Fibroblast of skin of left biceps (primary cell): Measurements from ENCODE around the gene CTU1.
"Not testable (repeated sequence)": the region's sequence is repeated elsewhere in the genome, so short reads cannot be mapped to it uniquely, and the experiment has no call there.

Experiments used
- DNase-seq, 2 experiments: peaks; one replicate each; pipeline ENCODE4 v3.0.0-alpha.2; 2013; ENCODE audit warnings: low read depth in 2 of 2

The CTU1 gene

DNA sequence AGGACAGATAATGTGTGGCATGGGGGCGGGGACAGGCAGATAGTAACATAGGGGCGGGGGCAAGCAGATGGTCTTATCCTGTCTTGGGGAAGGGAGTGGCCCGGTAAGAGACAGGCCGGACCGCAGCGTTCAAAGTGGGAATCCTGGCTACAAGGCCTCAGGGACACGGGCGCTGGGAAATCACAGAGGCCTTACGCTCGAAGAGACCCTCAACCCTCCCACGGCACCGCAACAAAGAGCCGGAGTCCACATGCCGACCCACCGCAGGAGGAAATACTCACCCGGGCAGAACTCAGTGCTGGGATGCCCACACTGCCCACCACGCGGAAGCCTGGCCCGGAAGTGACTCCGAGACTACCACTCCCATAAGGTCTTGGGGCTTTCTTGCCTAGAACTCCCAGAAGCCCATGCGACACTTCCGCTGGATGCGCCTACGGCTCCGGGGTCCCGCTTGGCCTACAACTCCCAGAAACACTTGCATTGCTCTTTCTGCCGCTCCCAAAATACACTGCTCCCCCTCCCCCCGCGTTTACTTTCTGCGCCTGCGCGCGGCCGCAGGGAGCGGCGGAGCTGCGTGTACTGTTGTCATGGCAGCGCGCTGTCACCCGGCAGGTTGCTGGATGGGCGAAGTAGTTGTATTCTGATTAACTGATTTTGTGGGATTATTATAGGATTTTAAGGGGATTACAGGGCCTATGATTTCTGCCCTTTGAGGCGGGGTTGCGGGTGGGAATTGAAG lies at the start of gene CTU1:
Gene CTU1 (minus strand): TSS at position 344 of the 739 bp plus-strand sequence. CDS start 3,840 bp downstream, outside the sequence.
- peak; percentile 97 for DNase-seq

DNA sequence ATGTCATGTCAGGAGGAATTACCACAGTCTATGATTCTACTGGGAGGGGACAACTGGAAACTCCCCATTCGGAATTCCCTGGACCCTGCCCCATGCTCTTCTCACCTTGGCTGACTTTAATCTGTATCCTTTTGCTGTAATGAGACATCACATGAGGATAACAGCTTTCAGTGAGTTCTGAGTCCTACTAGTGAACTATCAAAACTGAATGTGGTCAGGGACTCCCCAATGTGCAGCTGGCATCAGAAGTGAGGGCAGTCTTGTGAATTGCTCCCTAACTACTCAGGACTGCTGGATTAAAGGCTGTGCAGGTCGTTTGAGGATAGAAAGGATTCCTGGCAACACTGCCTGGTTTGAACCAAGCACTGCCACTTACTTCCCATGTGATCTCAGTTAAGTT lies 49.1 kb upstream of the CTU1 start:
- no peak for DNase-seq

- DNase-seq, result no peak
Measured at GRCh38 chr19:51156710-51157109, 48.5 kb upstream of the CTU1 start.

DNA sequence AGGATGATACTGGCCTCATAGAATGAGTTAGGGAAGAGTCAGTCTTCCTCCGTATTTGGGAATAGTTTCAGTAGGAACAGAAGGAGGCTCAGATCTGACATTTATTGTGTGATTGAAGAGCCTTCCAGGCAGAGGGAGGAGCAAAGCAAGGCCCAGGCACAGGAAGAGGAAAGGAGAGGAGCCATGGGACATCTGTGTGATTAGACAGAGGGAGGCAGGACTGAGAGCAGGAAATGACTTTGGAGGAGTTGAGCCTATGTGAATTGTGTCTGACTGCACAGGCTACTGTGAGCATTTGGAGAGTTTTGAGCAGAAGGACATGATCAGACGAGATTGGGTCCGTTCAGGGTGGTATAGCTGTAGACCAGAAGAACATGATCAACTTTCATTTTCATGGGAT lies 42.4 kb upstream of the CTU1 start:
- no peak for DNase-seq

DNA sequence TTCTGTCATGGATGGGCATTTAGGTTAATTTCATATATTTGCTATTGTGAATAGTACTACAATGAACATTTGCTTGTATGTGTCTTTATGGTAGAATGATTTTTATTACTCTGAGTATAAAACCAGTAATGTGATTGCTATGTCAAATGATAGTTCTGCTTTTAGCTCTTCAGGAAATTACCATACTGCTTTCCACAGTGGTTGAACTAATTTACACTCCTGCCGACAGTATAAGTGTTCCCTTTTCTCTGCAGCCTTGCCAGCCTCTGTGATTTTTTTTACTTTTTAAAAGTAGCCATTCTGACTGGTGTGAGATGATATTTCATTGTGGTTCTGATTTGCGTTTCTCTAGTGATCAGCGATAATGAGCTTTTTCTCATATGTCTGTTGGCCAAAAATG lies 40.4 kb upstream of the CTU1 start:
- DNase-seq, result no peak

DNA sequence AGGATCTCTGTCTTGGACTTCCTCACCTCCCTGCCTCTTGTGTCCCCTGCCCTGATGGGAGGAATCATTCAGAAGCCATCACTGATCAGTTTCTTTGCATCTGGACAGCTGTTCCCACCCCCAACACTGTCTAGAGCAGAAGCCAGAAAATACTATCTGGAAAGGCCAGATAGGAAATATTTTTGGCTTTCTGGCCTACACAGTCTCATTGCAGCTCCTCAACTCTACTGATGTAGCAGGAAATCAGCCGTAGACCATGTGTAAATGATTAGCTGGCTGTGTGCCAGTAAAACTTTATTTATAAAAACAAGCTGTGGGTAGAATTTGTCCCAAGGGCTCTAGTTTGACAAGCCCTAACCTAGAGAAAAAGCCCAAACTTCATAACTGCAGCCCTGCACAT lies 39.5 kb upstream of the CTU1 start:
- no peak for DNase-seq

- no peak for DNase-seq
Measured at GRCh38 chr19:51146751-51147150, 38.5 kb upstream of the CTU1 start.

DNA sequence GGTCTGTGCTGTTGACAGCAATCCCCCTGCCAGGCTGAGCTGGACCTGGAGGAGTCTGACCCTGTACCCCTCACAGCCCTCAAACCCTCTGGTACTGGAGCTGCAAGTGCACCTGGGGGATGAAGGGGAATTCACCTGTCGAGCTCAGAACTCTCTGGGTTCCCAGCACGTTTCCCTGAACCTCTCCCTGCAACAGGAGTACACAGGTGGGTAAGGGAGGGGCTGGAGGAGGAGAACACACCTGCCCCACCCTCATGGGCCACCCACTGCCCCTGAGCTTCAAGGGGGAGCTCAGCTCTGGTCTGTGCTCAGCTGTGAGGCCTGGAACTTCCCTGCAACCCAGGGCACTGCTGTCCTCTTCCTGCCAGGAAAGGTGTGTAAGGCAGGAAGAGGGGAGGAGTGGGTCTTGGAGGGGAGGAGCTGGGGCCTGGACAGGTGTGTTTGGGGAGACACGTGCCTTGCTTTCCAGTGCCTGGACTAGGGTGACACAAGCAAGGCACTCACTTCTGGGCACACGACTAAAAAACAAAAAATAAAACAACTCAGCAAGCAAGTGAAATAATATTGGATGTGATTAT lies 37.8 kb upstream of the CTU1 start:
- no peak for DNase-seq

GRCh38 chr19:51144482-51145045 lies 36.4 kb upstream of the CTU1 start:
- no peak for DNase-seq

- DNase-seq, result no peak
Measured at GRCh38 chr19:51143486-51143885, 35.3 kb upstream of the CTU1 start.

- DNase-seq, result not testable (repeated sequence)
Measured at GRCh38 chr19:51142809-51143475, 34.7 kb upstream of the CTU1 start.

DNA sequence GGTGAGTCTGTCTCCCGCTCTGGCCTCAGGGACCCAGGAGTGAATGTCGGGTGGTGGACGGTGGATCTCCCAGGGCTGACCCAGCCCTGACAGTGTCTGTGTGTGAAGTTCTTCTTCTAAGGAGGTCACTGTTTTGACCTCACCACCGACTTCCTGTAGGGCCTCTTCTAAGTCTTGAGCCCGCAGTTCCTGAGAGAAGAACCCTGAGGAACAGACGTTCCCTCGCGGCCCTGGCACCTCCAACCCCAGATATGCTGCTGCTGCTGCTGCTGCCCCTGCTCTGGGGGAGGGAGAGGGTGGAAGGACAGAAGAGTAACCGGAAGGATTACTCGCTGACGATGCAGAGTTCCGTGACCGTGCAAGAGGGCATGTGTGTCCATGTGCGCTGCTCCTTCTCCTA lies 33.9 kb upstream of the CTU1 start, which contains the start of gene SIGLEC7:
Gene SIGLEC7 (plus strand): TSS at position 183 of the 400 bp plus-strand sequence. CDS start 69 bp downstream, at position 252.
- DNase-seq, result no peak

- no peak for DNase-seq
Measured at GRCh38 chr19:51141181-51141580, 33.0 kb upstream of the CTU1 start.

DNA sequence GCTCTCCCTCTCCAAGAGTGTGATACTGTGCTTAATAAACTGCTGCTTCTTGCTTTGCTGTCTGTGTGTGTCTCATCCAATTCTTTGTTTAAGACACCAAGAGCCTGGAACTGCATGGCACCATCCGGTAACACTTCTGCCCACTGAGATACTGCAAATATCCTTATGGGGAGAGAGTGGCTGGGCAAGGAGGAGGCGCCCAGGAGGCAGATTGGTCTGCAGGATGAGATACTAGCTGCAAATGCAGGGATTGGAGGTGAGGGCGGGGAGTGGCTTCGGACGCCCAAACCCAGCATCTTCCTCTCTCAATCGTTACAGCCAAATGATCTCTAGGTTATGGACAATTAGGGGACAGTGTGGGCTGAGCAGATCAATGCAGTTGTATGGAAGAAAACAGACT lies 32.2 kb upstream of the CTU1 start:
- DNase-seq, result no peak

GRCh38 chr19:51139299-51140014 lies 31.2 kb upstream of the CTU1 start:
- DNase-seq, result no peak

- DNase-seq, result no peak
Measured at GRCh38 chr19:51138549-51138979, 30.4 kb upstream of the CTU1 start.

- no peak for DNase-seq
Measured at GRCh38 chr19:51137792-51138425, 29.7 kb upstream of the CTU1 start.

DNA sequence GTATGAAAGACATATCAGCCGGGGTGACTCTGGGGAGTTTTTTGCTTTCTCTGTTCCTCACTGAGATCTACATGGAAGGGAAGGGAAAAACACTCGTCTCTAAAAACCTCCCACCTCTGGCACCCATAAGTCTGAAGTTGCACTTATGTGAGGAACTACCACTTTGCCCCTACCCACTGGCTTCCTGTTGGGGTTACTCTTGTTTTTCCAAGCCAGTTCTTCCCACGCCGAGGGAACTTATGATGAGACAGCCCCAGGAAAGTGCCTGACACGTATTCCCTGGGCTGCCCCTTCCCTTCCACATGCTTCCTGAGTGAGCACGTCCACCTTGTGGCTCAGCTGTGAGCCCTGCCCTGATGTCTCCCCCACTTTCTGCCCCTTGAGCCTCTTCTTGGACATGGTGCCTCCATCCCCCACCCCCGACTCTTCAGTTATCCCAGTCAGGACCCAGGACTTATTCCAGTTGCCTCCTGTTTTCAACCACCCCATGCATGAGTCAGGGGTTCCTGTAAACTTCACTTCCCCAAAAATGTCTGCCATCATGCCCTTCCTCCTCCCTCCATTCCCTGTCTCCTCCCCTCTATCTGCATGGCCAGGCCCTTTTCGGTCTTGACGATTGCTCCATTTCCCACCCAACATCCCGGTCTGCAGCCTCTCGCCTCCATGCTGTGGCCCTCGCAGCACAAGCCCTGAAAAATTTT lies 28.8 kb upstream of the CTU1 start:
- DNase-seq, result no peak

DNA sequence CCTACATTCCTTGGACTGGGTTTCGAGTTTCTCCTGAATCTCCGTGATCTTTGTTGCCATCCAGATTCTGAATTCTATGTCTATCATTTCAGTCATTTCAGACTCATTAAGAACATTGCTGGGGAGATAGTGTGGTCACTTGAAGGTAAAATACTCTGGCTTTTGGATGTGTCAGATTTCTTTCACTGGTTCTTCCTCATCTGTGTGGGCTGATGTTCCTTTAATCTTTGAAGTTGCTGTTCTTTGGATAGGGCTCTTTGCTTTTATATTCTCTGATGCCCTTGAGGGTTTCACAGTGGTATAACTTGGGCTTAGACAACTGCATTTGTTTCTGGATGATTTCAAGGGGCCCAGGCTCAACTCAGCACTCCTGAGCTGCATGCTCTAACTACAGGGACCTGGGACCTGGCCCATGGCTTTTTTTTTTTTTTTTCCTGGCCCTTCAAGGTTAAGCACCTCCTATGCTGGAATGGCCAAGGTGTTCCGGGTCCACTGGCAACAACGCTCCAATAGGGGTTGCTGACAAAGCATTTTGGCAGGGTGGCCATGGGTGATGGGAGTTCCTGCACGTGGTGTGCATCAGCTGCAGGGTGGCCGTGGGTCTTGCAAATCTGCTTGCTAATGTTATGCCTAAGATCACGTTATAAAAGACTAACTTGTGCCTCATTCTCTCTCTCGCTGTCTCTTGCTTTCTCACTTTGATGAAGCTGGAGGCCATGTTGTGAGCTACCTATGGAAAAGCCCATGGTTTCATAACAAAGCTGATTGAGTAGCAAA lies 28.0 kb upstream of the CTU1 start:
- no peak for DNase-seq

GRCh38 chr19:51135004-51135403 lies 26.8 kb upstream of the CTU1 start:
- no peak for DNase-seq
